Mesendoderm (in vitro differentiated cells): ENCODE data around the gene GRIK1.

Source experiments
- DNase-seq: peaks from one replicate; pipeline ENCODE4 v3.0.0; 2013
- H2AK5ac ChIP-seq: 2 replicates; pipeline ENCODE4 v1.6.1; 2013; ENCODE audit warnings: low read length, inconsistent platforms
- H2BK120ac ChIP-seq: 2 replicates; pipeline ENCODE4 v1.6.1; 2013; ENCODE audit warnings: low read depth, mild to moderate bottlenecking, low read length, moderate library complexity, mixed read lengths
- H2BK15ac ChIP-seq: replicated peaks from 2 replicates; pipeline ENCODE4 v1.6.1; 2013; ENCODE audit warnings: low read depth, mild to moderate bottlenecking, moderate library complexity
- H2BK5ac ChIP-seq: 2 replicates; pipeline ENCODE4 v1.6.1; 2013; ENCODE audit warnings: low read length, inconsistent platforms
- H3K18ac ChIP-seq: 2 replicates; pipeline ENCODE4 v1.6.1; 2013; ENCODE audit warnings: mild to moderate bottlenecking, low read length, mixed read lengths
- H3K23ac ChIP-seq: one replicate; pipeline ENCODE4 v1.6.1; 2013; ENCODE audit warnings: low read length
- H3K27ac ChIP-seq: 2 replicates; pipeline ENCODE4 v1.5.1; 2013; ENCODE audit warnings: low read depth, mild to moderate bottlenecking, inconsistent platforms, low read length, moderate library complexity
- H3K27me3 ChIP-seq: 2 replicates; pipeline ENCODE4 v1.6.1; 2013; ENCODE audit warnings: low read length, control low read depth, mild to moderate bottlenecking, inconsistent platforms; ENCODE audit not compliant: insufficient read depth, poor library complexity
- H3K36me3 ChIP-seq: 2 replicates; pipeline ENCODE4 v1.6.1; 2013; ENCODE audit warnings: low read length, inconsistent platforms; ENCODE audit not compliant: control insufficient read depth, insufficient read depth
- H3K4ac ChIP-seq: one replicate; pipeline ENCODE4 v1.6.1; 2013; ENCODE audit warnings: low read depth, mild to moderate bottlenecking, low read length, moderate library complexity
- H3K4me1 ChIP-seq: 2 replicates; pipeline ENCODE4 v1.6.1; 2013; ENCODE audit warnings: low read depth, low read length, inconsistent platforms; ENCODE audit not compliant: control insufficient read depth
- H3K4me2 ChIP-seq: 2 replicates; pipeline ENCODE4 v1.6.1; 2013; ENCODE audit warnings: low read length
- H3K4me3 ChIP-seq: 2 replicates; pipeline ENCODE4 v1.5.1; 2013; ENCODE audit warnings: mild to moderate bottlenecking, low read length
- H3K56ac ChIP-seq: one replicate; pipeline ENCODE4 v1.6.1; 2013; ENCODE audit warnings: low read length
- H3K79me1 ChIP-seq: 2 replicates; pipeline ENCODE4 v1.6.1; 2013; ENCODE audit warnings: low read length, inconsistent platforms
- H3K79me2 ChIP-seq: 2 replicates; pipeline ENCODE4 v1.6.1; 2013; ENCODE audit warnings: mild to moderate bottlenecking, low read length; ENCODE audit not compliant: control insufficient read depth, insufficient read depth
- H3K9ac ChIP-seq: 2 replicates; pipeline ENCODE4 v1.6.1; 2013; ENCODE audit warnings: low read length, inconsistent platforms
- H4K5ac ChIP-seq: one replicate; pipeline ENCODE4 v1.6.1; 2013; ENCODE audit warnings: low read length
- H4K8ac ChIP-seq: one replicate; pipeline ENCODE4 v1.6.1; 2013; ENCODE audit warnings: low read depth, mild to moderate bottlenecking, control low read depth, low read length, moderate library complexity
- WGBS: extraction: QIAGEN DNeasy Blood & Tissue Kit; methylation state at CpG from one replicate; pipeline ENCODE4 v1.1.7; 2013; ENCODE audit warnings: low lambda C conversion rate, missing lambda C conversion rate; ENCODE audit not compliant: insufficient coverage; ENCODE audit errors: extremely low coverage; 5-methylcytosine and 5-hydroxymethylcytosine counted together

Gene GRIK1

DNA sequence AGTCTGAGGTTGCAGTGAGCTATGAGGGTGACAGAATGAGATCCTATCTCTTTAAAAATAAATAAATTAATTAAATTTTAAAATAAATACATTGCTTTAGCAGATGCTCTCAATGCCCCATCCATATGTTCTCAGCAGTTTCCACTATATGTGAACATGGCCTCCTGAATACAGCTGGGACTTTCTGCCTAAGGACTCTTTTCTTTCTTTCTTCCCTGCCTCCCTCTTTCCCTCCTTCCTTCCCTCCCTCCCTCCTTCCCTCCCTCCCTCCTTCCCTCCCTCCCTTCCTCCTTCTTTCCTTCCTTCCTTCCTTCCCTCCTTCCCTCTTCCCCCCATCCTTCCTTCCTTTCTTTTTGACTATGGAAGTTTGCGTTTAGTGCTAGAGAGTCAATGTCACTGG lies 10.2 kb upstream of the GRIK1 start:
- no peaks in the 10 kb centered on the region for H3K27me3 ChIP-seq
- H3K79me1 ChIP-seq: no peaks in the 10 kb centered on the region
- H3K4ac ChIP-seq: no peak overlapping the region
- H3K18ac ChIP-seq: no peak overlapping the region
- H4K5ac ChIP-seq: no peak overlapping the region
- H3K36me3 ChIP-seq: no peaks in the 10 kb centered on the region
- H3K4me3 ChIP-seq: no peak overlapping the region
- no peak overlapping the region for H4K8ac ChIP-seq
- H3K23ac ChIP-seq: no peak overlapping the region
- H3K56ac ChIP-seq: no peak overlapping the region
- no peak overlapping the region for H3K9ac ChIP-seq
- no CpG with 5 or more reads among the region's 1 CpG for WGBS
- no peak overlapping the region for H3K4me2 ChIP-seq
- H2BK120ac ChIP-seq: no peak overlapping the region
- no peak for DNase-seq
- no peak overlapping the region for H3K27ac ChIP-seq
- no peak overlapping the region for H2BK5ac ChIP-seq
- H3K4me1 ChIP-seq: no peaks in the 10 kb centered on the region
- no peak overlapping the region for H2AK5ac ChIP-seq
- H2BK15ac ChIP-seq: no peak overlapping the region
- no peaks in the 10 kb centered on the region for H3K79me2 ChIP-seq

DNA sequence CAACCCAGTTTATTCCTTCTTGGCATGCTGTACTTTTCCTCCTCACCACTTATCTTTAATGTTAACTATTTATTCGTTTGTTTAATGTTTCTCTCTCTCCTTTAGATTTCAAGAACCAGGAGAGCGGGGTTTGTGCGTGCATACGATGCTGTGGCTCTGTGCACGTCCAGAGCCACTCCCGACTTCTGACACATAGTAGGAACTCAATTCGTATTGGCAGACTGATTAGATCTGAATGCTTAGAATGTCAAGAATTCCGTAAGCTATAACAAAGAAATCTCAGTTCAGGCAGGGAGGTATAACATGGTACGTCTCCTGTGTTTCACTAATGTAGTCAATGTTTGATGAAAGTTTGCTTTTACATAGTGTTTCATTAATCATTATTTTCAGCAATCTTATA lies 7.3 kb upstream of the GRIK1 start:
- Histone ChIP-seq H3K4me2 (no peak overlapping the region), H4K5ac (no peak overlapping the region), H3K56ac (no peak overlapping the region), H3K4ac (no peak overlapping the region), H2BK120ac (no peak overlapping the region), H2BK5ac (no peak overlapping the region), H3K27ac (no peak overlapping the region), H2BK15ac (no peak overlapping the region), H3K18ac (no peak overlapping the region), H3K4me1 (no peaks in the 10 kb centered on the region), H2AK5ac (no peak overlapping the region), H3K79me1 (no peaks in the 10 kb centered on the region), H3K79me2 (no peaks in the 10 kb centered on the region), H3K27me3 (no peaks in the 10 kb centered on the region), H3K23ac (no peak overlapping the region), H3K9ac (no peak overlapping the region), H4K8ac (no peak overlapping the region), H3K4me3 (no peak overlapping the region), H3K36me3 (no peaks in the 10 kb centered on the region)
- no CpG with 5 or more reads among the region's 9 CpGs for WGBS
- peak; percentile 71 for DNase-seq

DNA sequence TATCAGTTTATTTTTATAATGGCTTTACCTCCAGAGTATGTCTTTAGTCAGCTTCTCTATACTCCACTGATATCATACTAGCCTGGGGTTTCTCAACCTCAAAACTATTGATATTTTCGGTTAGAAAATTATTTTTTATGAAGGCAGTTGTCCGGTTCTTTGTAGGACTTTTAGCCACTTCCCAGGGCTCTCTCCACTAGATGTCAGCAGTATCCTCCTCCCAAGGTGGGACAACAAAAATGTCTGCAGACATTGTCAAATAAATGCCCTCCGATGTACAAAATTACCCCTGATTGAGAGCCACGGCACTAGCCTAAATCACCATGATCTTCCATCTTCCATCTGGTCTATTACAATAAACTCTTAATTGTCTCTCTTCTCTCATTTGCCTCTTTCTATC lies 4.1 kb upstream of the GRIK1 start:
- Histone ChIP-seq H3K23ac (no peak overlapping the region), H4K5ac (no peak overlapping the region), H3K4me3 (no peak overlapping the region), H3K27ac (no peak overlapping the region), H3K56ac (no peak overlapping the region), H3K18ac (no peak overlapping the region), H3K79me2 (no peaks in the 10 kb centered on the region), H3K9ac (no peak overlapping the region), H3K4me1 (no peaks in the 10 kb centered on the region), H2BK120ac (no peak overlapping the region), H3K27me3 (peaks cover 11% of the 10 kb centered on the region), H2AK5ac (no peak overlapping the region), H2BK5ac (no peak overlapping the region), H2BK15ac (no peak overlapping the region), H3K4me2 (no peak overlapping the region), H4K8ac (no peak overlapping the region), H3K36me3 (no peaks in the 10 kb centered on the region), H3K4ac (no peak overlapping the region), H3K79me1 (no peaks in the 10 kb centered on the region)
- DNase-seq: peak; percentile 28
- WGBS: no CpG with 5 or more reads among the region's 4 CpGs

DNA sequence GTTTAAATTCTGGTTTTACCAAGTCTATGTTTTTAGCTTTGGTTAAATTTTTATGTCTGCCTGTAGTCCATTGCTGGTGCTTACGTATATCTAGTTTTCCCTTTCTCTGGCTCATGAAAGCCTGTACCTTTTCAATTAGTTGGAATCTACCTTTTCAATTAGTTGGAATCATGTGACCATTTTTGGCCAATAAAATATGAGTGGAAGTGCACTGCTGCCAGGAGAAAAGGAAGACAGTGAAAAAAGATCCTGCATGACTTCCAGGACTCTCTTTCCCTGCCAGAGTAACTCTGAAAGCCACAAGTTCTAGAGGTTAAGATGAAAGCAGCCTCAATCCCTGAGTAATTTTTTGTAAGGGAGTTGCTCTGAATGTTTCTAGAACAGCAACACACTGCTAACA lies 2.2 kb upstream of the GRIK1 start:
- Histone ChIP-seq H4K5ac (no peak overlapping the region), H3K27ac (no peak overlapping the region), H3K18ac (no peak overlapping the region), H2BK5ac (no peak overlapping the region), H3K79me1 (no peaks in the 10 kb centered on the region), H3K56ac (no peak overlapping the region), H3K9ac (no peak overlapping the region), H2BK120ac (no peak overlapping the region), H2BK15ac (no peak overlapping the region), H3K23ac (no peak overlapping the region), H4K8ac (no peak overlapping the region), H2AK5ac (no peak overlapping the region), H3K4me3 (no peak overlapping the region), H3K4me2 (no peak overlapping the region), H3K36me3 (no peaks in the 10 kb centered on the region), H3K4ac (no peak overlapping the region), H3K79me2 (no peaks in the 10 kb centered on the region), H3K4me1 (no peaks in the 10 kb centered on the region), H3K27me3 (peaks cover 21% of the 10 kb centered on the region)
- DNase-seq: no peak
- WGBS: no CpG with 5 or more reads among the region's 1 CpG

DNA sequence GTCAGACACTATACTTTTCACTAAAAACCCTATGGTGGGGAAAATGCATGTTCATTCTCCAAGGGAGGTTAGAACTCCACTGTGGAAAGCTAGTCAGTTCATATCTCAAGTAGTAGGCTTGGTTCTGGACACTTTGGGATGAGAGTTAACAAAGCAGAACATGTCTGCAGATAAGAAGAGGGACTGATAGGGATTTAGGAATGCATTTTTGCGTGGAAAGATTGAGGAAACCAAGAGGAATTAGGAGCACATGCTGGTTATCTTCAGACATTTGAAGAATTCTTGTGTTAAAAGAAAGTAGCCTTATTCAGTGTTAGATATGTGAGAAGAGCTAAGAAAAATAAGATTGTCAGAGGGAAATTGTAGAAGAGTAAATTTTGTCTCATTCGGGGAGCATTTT lies 1.2 kb upstream of the GRIK1 start:
- peak; percentile 20 for DNase-seq
- H2BK5ac ChIP-seq: no peak overlapping the region
- H3K27me3 ChIP-seq: peaks cover 21% of the 10 kb centered on the region
- no peak overlapping the region for H3K18ac ChIP-seq
- H3K36me3 ChIP-seq: no peaks in the 10 kb centered on the region
- no peak overlapping the region for H4K8ac ChIP-seq
- no peak overlapping the region for H3K9ac ChIP-seq
- H3K4me3 ChIP-seq: no peak overlapping the region
- no peaks in the 10 kb centered on the region for H3K4me1 ChIP-seq
- H3K79me2 ChIP-seq: no peaks in the 10 kb centered on the region
- no CpG with 5 or more reads among the region's 2 CpGs for WGBS
- no peak overlapping the region for H3K4ac ChIP-seq
- no peak overlapping the region for H3K27ac ChIP-seq
- H3K4me2 ChIP-seq: no peak overlapping the region
- H3K56ac ChIP-seq: no peak overlapping the region
- no peak overlapping the region for H2BK15ac ChIP-seq
- no peak overlapping the region for H4K5ac ChIP-seq
- no peak overlapping the region for H3K23ac ChIP-seq
- H2BK120ac ChIP-seq: no peak overlapping the region
- H2AK5ac ChIP-seq: no peak overlapping the region
- no peaks in the 10 kb centered on the region for H3K79me1 ChIP-seq

DNA sequence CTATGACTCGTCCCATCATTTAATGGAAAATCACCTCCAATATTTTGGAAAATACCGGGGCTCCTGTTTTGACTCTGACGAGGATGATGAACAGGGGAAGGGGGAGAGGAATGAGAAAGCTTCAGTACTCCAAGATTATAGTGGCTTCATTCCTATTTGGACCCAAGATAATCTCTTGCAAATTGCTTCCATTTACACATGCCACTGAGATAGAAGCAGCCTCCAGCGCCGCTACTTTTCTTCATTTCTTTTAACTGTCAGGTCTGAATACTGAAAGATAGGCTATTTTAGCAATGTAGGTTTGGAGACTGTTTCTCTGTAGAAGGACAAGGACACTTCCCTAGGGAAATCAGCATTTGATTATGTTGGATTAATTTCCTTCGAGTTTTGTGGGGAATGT lies 565 bp upstream of the GRIK1 start:
- peaks cover 21% of the 10 kb centered on the region for H3K27me3 ChIP-seq
- WGBS: no CpG with 5 or more reads among the region's 6 CpGs

More for the DNA sequence above, 565 bp upstream of the GRIK1 start:
- no peak overlapping the region for H3K23ac ChIP-seq
- no peaks in the 10 kb centered on the region for H3K4me1 ChIP-seq
- H3K56ac ChIP-seq: no peak overlapping the region
- no peaks in the 10 kb centered on the region for H3K79me1 ChIP-seq
- H2BK15ac ChIP-seq: no peak overlapping the region
- H4K5ac ChIP-seq: no peak overlapping the region
- DNase-seq: no peak
- H4K8ac ChIP-seq: no peak overlapping the region
- H3K4ac ChIP-seq: no peak overlapping the region
- no peak overlapping the region for H2BK120ac ChIP-seq
- no peak overlapping the region for H2AK5ac ChIP-seq
- H3K4me3 ChIP-seq: no peak overlapping the region
- H3K36me3 ChIP-seq: no peaks in the 10 kb centered on the region
- no peaks in the 10 kb centered on the region for H3K79me2 ChIP-seq
- no peak overlapping the region for H2BK5ac ChIP-seq
- no peak overlapping the region for H3K18ac ChIP-seq
- no peak overlapping the region for H3K27ac ChIP-seq
- no peak overlapping the region for H3K4me2 ChIP-seq
- H3K9ac ChIP-seq: no peak overlapping the region
